Bronchus fibroblast of lung (primary cell): ENCODE data around the gene NAA35. TPM values are rescaled to one million over a fixed set of nuclear protein-coding genes. Genes with fewer than 3 reads are reported as not detected.

Source experiments
- total RNA-seq: library from RNA; depleted of rRNA; stranded (reverse); fragments of >200 nt; gene quantifications from 2 replicates; pipeline ENCODE4 v1.2.3, GENCODE V29; 2015

The NAA35 gene
- 9.6 and 10.3 TPM in 2 replicates for total RNA-seq

DNA sequence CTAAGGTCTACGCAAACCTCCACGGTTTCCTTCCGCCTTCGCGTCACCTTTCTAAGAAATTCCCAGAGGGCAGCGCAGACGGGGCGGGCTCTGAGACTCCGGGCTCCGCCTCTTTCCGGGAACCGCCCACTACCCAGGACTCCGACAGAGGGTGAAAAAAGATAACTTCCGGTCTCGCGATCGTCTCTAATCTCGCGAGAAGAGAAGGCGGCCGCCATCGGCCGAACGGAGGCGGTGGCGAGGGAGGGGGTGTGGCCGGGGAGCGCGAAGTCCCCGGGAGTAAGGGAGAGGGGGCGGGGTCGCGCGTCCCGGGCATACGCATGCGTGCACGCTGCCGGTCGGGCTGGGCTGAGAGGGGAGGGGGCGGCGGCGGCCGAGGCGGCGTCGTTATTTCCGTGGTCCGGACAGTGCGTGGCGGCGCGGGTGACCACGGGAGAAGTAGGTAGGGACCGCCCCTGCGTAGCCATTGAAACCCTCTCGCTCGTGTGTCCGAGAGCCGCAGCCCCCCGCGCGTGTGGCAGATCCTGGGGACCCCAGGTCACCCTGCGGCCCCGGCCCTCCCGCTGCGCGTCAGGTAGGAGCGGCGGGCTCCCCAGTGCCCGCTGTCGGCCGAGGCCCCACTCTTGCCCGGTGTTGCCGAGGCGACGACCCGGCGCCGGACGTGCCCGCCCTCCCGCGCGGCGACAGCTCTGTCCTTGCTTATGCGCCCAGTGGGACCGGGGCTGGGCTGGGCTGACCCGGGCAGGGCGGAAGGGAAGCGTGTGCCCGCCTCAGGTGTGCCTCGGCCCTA, at the start of gene NAA35:
NAA35 (plus strand) TSS at position 315 of the 790 bp plus-strand sequence. CDS start 1,014 bp downstream, outside the sequence.

Other genes with a start within 250 kb of the NAA35 start
- 7.3 and 9.1 TPM in 2 replicates for gene AGTPBP1, start 199.2 kb upstream of the NAA35 start, total RNA-seq
- gene GOLM1, start 158.4 kb downstream of the NAA35 start, total RNA-seq, result 60.9 and 65.7 TPM in 2 replicates